HCT116 (cell line): ENCODE measurements around the gene INSL6. TPM values are rescaled to one million over a fixed set of nuclear protein-coding genes. Genes with fewer than 3 reads are reported as not detected.

ENCODE experiments used
- ATAC-seq: fragments of 200-7000 bp; cut with Tn5 transposase; 2 replicates; pipeline ENCODE4 v1.9.1; 2020; ENCODE audit warnings: mild to moderate bottlenecking, moderate library complexity
- Bru-seq: library from RNA; stranded (reverse); fragments of 400-500 nt; gene quantifications from one replicate; lab custom pipeline; 2021; lab: Mats Ljungman, UMichigan
- BruChase-seq, 2 experiments: library from RNA; stranded (reverse); fragments of 400-500 nt; gene quantifications; one replicate each; lab custom pipeline; 2021; lab: Mats Ljungman, UMichigan
- BruUV-seq: library from RNA; stranded (reverse); fragments of 400-500 nt; replicated peaks from 2 replicates; lab custom pipeline; 2021; lab: Mats Ljungman, UMichigan
- CTCF ChIA-PET: fragments of 300-600 bp; sonication (Branson Sonifier 250); formaldehyde crosslinking; loops from one replicate; lab custom pipeline; 2021; ENCODE audit warnings: antibody characterized with exemption; lab: Charles Lee
- POLR2A ChIA-PET: fragments of 300-600, 350-600 bp; sonication (Branson Sonifier 250); formaldehyde crosslinking; loops from one replicate; lab custom pipeline; 2021; ENCODE audit warnings: antibody characterized with exemption; lab: Charles Lee
- RAD21 ChIA-PET, 2 experiments: fragments of 300-600 bp; sonication (Branson Sonifier 250); formaldehyde crosslinking; loops; one replicate each; lab custom pipeline; 2023; ENCODE audit warnings: low total read pairs in 2 of 2; ENCODE audit not compliant: uncharacterized antibody in 2 of 2, unreplicated experiment in 2 of 2, low non-redundant PET in 1 of 2; lab: Charles Lee
- DNase-seq: peaks from one replicate; pipeline ENCODE4 v3.0.0-alpha.2; 2010; ENCODE audit warnings: low read depth, low spot score
- H2AFZ ChIP-seq: fragments of 200-600 bp; shearing (Covaris generic), sonication (generic); 2 replicates; pipeline ENCODE4 v1.6.1; 2017; ENCODE audit warnings: low read depth, mixed run types, mixed read lengths, antibody characterized with exemption, low read length; ENCODE audit not compliant: poor library complexity, severe bottlenecking
- H3K27ac ChIP-seq: 2 replicates; pipeline ENCODE4 v1.5.1; 2012; ENCODE audit warnings: low read depth, low read length
- H3K27me3 ChIP-seq: fragments of 200-600 bp; sonication (generic); 2 replicates; pipeline ENCODE4 v1.6.1; 2016; ENCODE audit warnings: mixed run types, low read length, mixed read lengths; ENCODE audit not compliant: insufficient read depth
- H3K36me3 ChIP-seq, 2 experiments: fragments of 200-500 bp in 1 of 2; fragments of 200-600 bp in 1 of 2; sonication (Bioruptor generic) in 1 of 2; sonication (generic) in 1 of 2; 2 replicates each; pipeline versions ENCODE4 v1.5.1 to v1.6.1; 2014 to 2016; ENCODE audit warnings: low read length in 2 of 2, inconsistent platforms in 1 of 2, mixed read lengths in 1 of 2, mixed run types in 1 of 2; ENCODE audit not compliant: insufficient read depth in 2 of 2, control insufficient read depth in 1 of 2
- H3K4me1 ChIP-seq, 2 experiments: fragments of 200-600 bp in 1 of 2; sonication (generic) in 1 of 2; 2 replicates each; pipeline versions ENCODE4 v1.5.1 to v1.6.1; 2012 to 2017; ENCODE audit warnings: low read length in 2 of 2, inconsistent platforms in 1 of 2, mild to moderate bottlenecking in 1 of 2, mixed read lengths in 1 of 2, mixed run types in 1 of 2, moderate library complexity in 1 of 2; ENCODE audit not compliant: insufficient read depth in 2 of 2, control insufficient read depth in 1 of 2
- H3K4me2 ChIP-seq: fragments of 200-600 bp; sonication (generic); 2 replicates; pipeline ENCODE4 v1.6.1; 2017; ENCODE audit warnings: mixed run types, low read length, mixed read lengths
- H3K4me3 ChIP-seq, 2 experiments: fragments of 200-600 bp in 1 of 2; sonication (generic) in 1 of 2; replicated peaks in 1 of 2; 2 replicates each; pipeline ENCODE4 v1.5.1; 2011 to 2016; ENCODE audit warnings: low read length in 2 of 2, control low read depth in 1 of 2, low read depth in 1 of 2, mild to moderate bottlenecking in 1 of 2, mixed read lengths in 1 of 2, mixed run types in 1 of 2
- H3K79me2 ChIP-seq: fragments of 200-600 bp; sonication (generic); 2 replicates; pipeline ENCODE4 v1.6.1; 2017; ENCODE audit warnings: mild to moderate bottlenecking, mixed run types, low read length, moderate library complexity, mixed read lengths; ENCODE audit not compliant: insufficient read depth
- H3K9ac ChIP-seq: fragments of 200-600 bp; sonication (generic); 2 replicates; pipeline ENCODE4 v1.6.1; 2016; ENCODE audit warnings: low read length, mixed read lengths
- H3K9me2 ChIP-seq: fragments of 200-600 bp; sonication (generic), shearing (Covaris generic); 2 replicates; pipeline ENCODE4 v1.6.1; 2017; ENCODE audit warnings: mixed run types, mild to moderate bottlenecking, moderate library complexity; ENCODE audit not compliant: insufficient read depth
- H3K9me3 ChIP-seq, 2 experiments: fragments of 200-500 bp in 1 of 2; fragments of 200-600 bp in 1 of 2; sonication (Bioruptor generic) in 1 of 2; sonication (generic) in 1 of 2; 2 replicates each; pipeline ENCODE4 v1.6.1; 2014 to 2017; ENCODE audit warnings: low read length in 2 of 2, mixed read lengths in 2 of 2, inconsistent platforms in 1 of 2, low read depth in 1 of 2, mild to moderate bottlenecking in 1 of 2, mixed run types in 1 of 2, moderate library complexity in 1 of 2; ENCODE audit not compliant: control insufficient read depth in 1 of 2, insufficient read depth in 1 of 2
- H4K20me1 ChIP-seq: fragments of 200-600 bp; sonication (generic), shearing (Covaris generic); 2 replicates; pipeline ENCODE4 v1.6.1; 2017; ENCODE audit warnings: mixed run types, mild to moderate bottlenecking, moderate library complexity; ENCODE audit not compliant: insufficient read depth
- CEBPB ChIP-seq: IDR thresholded peaks from 2 replicates; pipeline ENCODE4 v1.6.1; 2012; ENCODE audit warnings: low read depth
- EGR1 ChIP-seq: IDR thresholded peaks from 2 replicates; pipeline ENCODE4 v1.6.1; 2012; ENCODE audit warnings: low read depth
- EZH2phosphoT487 ChIP-seq: fragments of 200-600 bp; IDR thresholded peaks from 2 replicates; pipeline ENCODE4 v1.6.1; 2018; ENCODE audit warnings: antibody characterized with exemption, borderline replicate concordance
- JUND ChIP-seq: IDR thresholded peaks from 2 replicates; pipeline ENCODE4 v1.6.1; 2012
- RAD21 ChIP-seq: IDR thresholded peaks from 2 replicates; pipeline ENCODE4 v1.6.1; 2012; ENCODE audit warnings: low read depth, mild to moderate bottlenecking
- REST ChIP-seq: IDR thresholded peaks from 2 replicates; pipeline ENCODE4 v1.6.1; 2012; ENCODE audit warnings: low read depth
- SIN3A ChIP-seq: IDR thresholded peaks from 2 replicates; pipeline ENCODE4 v1.6.1; 2012; ENCODE audit warnings: low read depth
- SRF ChIP-seq: IDR thresholded peaks from 2 replicates; pipeline ENCODE4 v1.6.1; 2012; ENCODE audit warnings: low read depth
- ZBTB33 ChIP-seq: IDR thresholded peaks from 2 replicates; pipeline ENCODE4 v1.6.1; 2011; ENCODE audit warnings: mild to moderate bottlenecking, low read length, moderate library complexity; ENCODE audit not compliant: insufficient replicate concordance; ENCODE audit errors: extremely low read depth
- ZNF274 ChIP-seq: fragments of 200-500 bp; sonication (Bioruptor generic); IDR thresholded peaks from 2 replicates; pipeline ENCODE4 v1.6.1; 2014; ENCODE audit warnings: mild to moderate bottlenecking, low read depth, low read length, inconsistent platforms
- intact Hi-C: fragments of 100-400 bp; cut with micrococcal nuclease; formaldehyde crosslinking; loops from 2 replicates; pipeline ENCODE4 v1.10.0; 2022
- long read RNA-seq: library from polyadenylated mRNA; unstranded; transcript quantifications from one replicate; pipeline ENCODE4 v2.0.0, GENCODE V29; 2021; ENCODE audit not compliant: unreplicated experiment
- polyA plus RNA-seq: library from polyadenylated mRNA; unstranded; fragments of >200 nt; gene quantifications from 2 replicates; pipeline ENCODE4 v1.2.1, GENCODE V29; 2012; ENCODE audit warnings: missing spikeins
- total RNA-seq: library from RNA; stranded (reverse); gene quantifications from one replicate; pipeline ENCODE4 v1.2.1, GENCODE V29; 2021; ENCODE audit not compliant: unreplicated experiment

INSL6 gene
- total RNA-seq = not detected
- polyA plus RNA-seq = not detected in 2 replicates
- Bru-seq, nascent RNA = percentile 3 among the genes with signal in this experiment
- BruChase-seq, experiment 1, labeled RNA remaining after a 6-hour chase = percentile 1 among the genes with signal in this experiment
- percentile 4 among the genes with signal in this experiment for BruChase-seq, experiment 2, labeled RNA remaining after a 2-hour chase
- long read RNA-seq = 0 reads

- H3K27me3 ChIP-seq = no peaks in the 10 kb centered on the region
- BruUV-seq = no TSS peak
- H3K9me3 ChIP-seq = no peaks in the 10 kb centered on the region
- no peak within 1 kb of the TSS for H3K27ac ChIP-seq
- POLR2A ChIA-PET = no interaction called here
- intact Hi-C loops = loop anchor here (5.0 to 10.0 kb wide), 4 partner anchors 77 to 529 kb away; no protein-coding TSS in a partner anchor
- no peak within 1 kb of the TSS for H2AFZ ChIP-seq
- TF ChIP-seq RAD21 = no peak
- no peak for TF ChIP-seq SIN3A
- no peak for TF ChIP-seq REST
- no peak for TF ChIP-seq EZH2phosphoT487
- no peak for TF ChIP-seq ZBTB33
- no peak for TF ChIP-seq CEBPB
- no peak for TF ChIP-seq JUND
- TF ChIP-seq EGR1 = no peak
- TF ChIP-seq ZNF274 = no peak
- TF ChIP-seq SRF = no peak
- RAD21 ChIA-PET = no interaction called here
- H3K9me2 ChIP-seq = no peaks in the 10 kb centered on the region
- no peak for DNase-seq
- H3K4me3 ChIP-seq = no peak within 1 kb of the TSS
- no peaks in the 10 kb centered on the region for H4K20me1 ChIP-seq
- H3K9ac ChIP-seq = no peak within 1 kb of the TSS
- no peak for ATAC-seq
- H3K36me3 ChIP-seq = no peaks in the 10 kb centered on the region
- no peaks in the 10 kb centered on the region for H3K79me2 ChIP-seq
- no peak within 1 kb of the TSS for H3K4me2 ChIP-seq
- no peaks in the 10 kb centered on the region for H3K4me1 ChIP-seq
- CTCF ChIA-PET = interaction anchor here (0.6 to 1.6 kb wide), 7 partner anchors 8 to 846 kb away, joined by 3 to 22 read pairs (median 10); no protein-coding TSS in a partner anchor
These were observed at the start of gene INSL6 for GRCh38 chr9:5185220-5185840. TSS of gene INSL6 (minus strand) at chr9:5185639. CDS start at chr9:5185602, 37 bp downstream.
